CD14-positive monocyte (primary cell): ENCODE results near the gene TRAPPC5. TPM values are rescaled to one million over a fixed set of nuclear protein-coding genes. Genes with fewer than 3 reads are reported as not detected.

ENCODE experiments used
- DNase-seq, 3 donors: peaks; one replicate each; pipeline ENCODE4 v3.0.0-alpha.2; 2011 to 2022
- H2AFZ ChIP-seq: 2 replicates; pipeline ENCODE4 v1.6.0; 2012; ENCODE audit warnings: mild to moderate bottlenecking, low read depth, low read length, inconsistent platforms; ENCODE audit not compliant: insufficient read depth, poor library complexity, severe bottlenecking
- H3K27ac ChIP-seq, 2 donors: 1 replicate in 1 of 2; 2 replicates in 1 of 2; pipeline ENCODE4 v1.5.1; 2012 to 2013; ENCODE audit warnings: low read length in 2 of 2, control low read depth in 1 of 2, inconsistent platforms in 1 of 2, low read depth in 1 of 2, mild to moderate bottlenecking in 1 of 2
- H3K27me3 ChIP-seq, 2 donors: one replicate each; pipeline versions ENCODE4 v1.6.0 to v1.6.1; 2011 to 2013; ENCODE audit warnings: low read length in 2 of 2; ENCODE audit not compliant: control insufficient read depth in 2 of 2, insufficient read depth in 2 of 2
- H3K36me3 ChIP-seq, 2 donors: replicated peaks in 1 of 2; 1 replicate in 1 of 2; 2 replicates in 1 of 2; pipeline versions ENCODE4 v1.5.1 to v1.6.1; 2012 to 2013; ENCODE audit warnings: low read length in 2 of 2, control low read depth in 1 of 2, inconsistent platforms in 1 of 2, mild to moderate bottlenecking in 1 of 2; ENCODE audit not compliant: insufficient read depth in 2 of 2, control insufficient read depth in 1 of 2
- H3K4me1 ChIP-seq, 2 donors: 1 replicate in 1 of 2; 2 replicates in 1 of 2; pipeline versions ENCODE4 v1.5.1 to v1.6.1; 2012 to 2013; ENCODE audit warnings: low read length in 2 of 2, control low read depth in 1 of 2, inconsistent platforms in 1 of 2, mild to moderate bottlenecking in 1 of 2, moderate library complexity in 1 of 2; ENCODE audit not compliant: insufficient read depth in 2 of 2, control insufficient read depth in 1 of 2
- H3K4me2 ChIP-seq: replicated peaks from 2 replicates; pipeline ENCODE3; 2012; ENCODE audit warnings: low read length, moderate library complexity, mild to moderate bottlenecking; ENCODE audit not compliant: poor library complexity, severe bottlenecking; ENCODE audit errors: extremely low read depth
- H3K4me3 ChIP-seq, 3 experiments: fragments of 200-600 bp in 1 of 3; sonication (generic) in 1 of 3; replicated peaks in 1 of 3; 1 replicate in 2 of 3; 2 replicates in 1 of 3; pipeline ENCODE4 v1.5.1; 2011 to 2013; ENCODE audit warnings: low read length in 3 of 3, mild to moderate bottlenecking in 3 of 3, control low read depth in 2 of 3, low read depth in 2 of 3, inconsistent platforms in 1 of 3, moderate library complexity in 1 of 3
- H3K79me2 ChIP-seq: 2 replicates; pipeline ENCODE4 v1.6.0; 2012; ENCODE audit warnings: mild to moderate bottlenecking, control low read depth, inconsistent platforms, low read length, moderate library complexity; ENCODE audit not compliant: insufficient read depth
- H3K9ac ChIP-seq: 2 replicates; pipeline ENCODE4 v1.6.0; 2017; ENCODE audit warnings: low read length, mild to moderate bottlenecking; ENCODE audit not compliant: insufficient read depth, poor library complexity, severe bottlenecking
- H3K9me3 ChIP-seq, 2 donors: replicated peaks in 1 of 2; 1 replicate in 1 of 2; 2 replicates in 1 of 2; pipeline versions ENCODE4 v1.5.1 to v1.6.1; 2012 to 2013; ENCODE audit warnings: low read length in 2 of 2, control low read depth in 1 of 2; ENCODE audit not compliant: control insufficient read depth in 1 of 2, insufficient read depth in 1 of 2
- H4K20me1 ChIP-seq: 2 replicates; pipeline ENCODE4 v1.6.0; 2012; ENCODE audit warnings: mild to moderate bottlenecking, low read length, control low read depth, moderate library complexity; ENCODE audit not compliant: insufficient read depth
- H3K27ac Mint-ChIP-seq, 7 donors: one replicate each; pipeline ENCODE4 v1.8.0; 2020; ENCODE audit warnings: mild to moderate bottlenecking in 7 of 7, mixed read lengths in 7 of 7, moderate library complexity in 6 of 7, inconsistent platforms in 2 of 7
- H3K27me3 Mint-ChIP-seq, 3 donors: one replicate each; pipeline ENCODE4 v1.8.0; 2021 to 2022; ENCODE audit warnings: low read depth in 3 of 3, mild to moderate bottlenecking in 3 of 3, mixed read lengths in 3 of 3, moderate library complexity in 3 of 3, inconsistent platforms in 1 of 3
- H3K36me3 Mint-ChIP-seq, 2 donors: one replicate each; pipeline ENCODE4 v1.8.0; 2020; ENCODE audit warnings: mixed read lengths in 2 of 2, inconsistent platforms in 1 of 2, mild to moderate bottlenecking in 1 of 2
- H3K4me1 Mint-ChIP-seq: one replicate; pipeline ENCODE4 v1.8.0; 2020; ENCODE audit warnings: mild to moderate bottlenecking, mixed read lengths
- H3K4me3 Mint-ChIP-seq, 2 donors: one replicate each; pipeline ENCODE4 v1.8.0; 2020; ENCODE audit warnings: mild to moderate bottlenecking in 2 of 2, mixed read lengths in 2 of 2, moderate library complexity in 1 of 2
- H3K9me3 Mint-ChIP-seq, 7 donors: one replicate each; pipeline ENCODE4 v1.8.0; 2020 to 2022; ENCODE audit warnings: mixed read lengths in 7 of 7, mild to moderate bottlenecking in 6 of 7, moderate library complexity in 6 of 7, inconsistent platforms in 2 of 7
- CTCF ChIP-seq: fragments of 200-600 bp; IDR thresholded peaks from one replicate; pipeline ENCODE4 v1.8.0; 2022; ENCODE audit warnings: antibody characterized with exemption, mild to moderate bottlenecking
- WGBS: methylation state at CpG from one replicate; pipeline ENCODE4 v1.1.5; 2013; ENCODE audit warnings: missing lambda C conversion rate; ENCODE audit not compliant: insufficient coverage; 5-methylcytosine and 5-hydroxymethylcytosine counted together
- intact Hi-C, 2 donors: fragments of 100-400 bp; cut with micrococcal nuclease; formaldehyde crosslinking; loops; one replicate each; pipeline versions ENCODE4 v1.15.0 to v1.15.1; 2023
- polyA plus RNA-seq, 3 donors: library from polyadenylated mRNA; depleted of rRNA in 1 of 3; unstranded in 2 of 3; stranded (reverse) in 1 of 3; fragments of 300-500 nt in 2 of 3; fragments of >200 nt in 1 of 3; fragmentation: Illumina TruSeq in 2 of 3; gene quantifications; 1 replicate in 2 of 3; 2 replicates in 1 of 3; pipeline ENCODE4 v1.2.3, GENCODE V29; 2012 to 2021

TRAPPC5 gene
- polyA plus RNA-seq, 3 donors, result 126 to 449 (median 414) TPM

- Histone ChIP-seq H3K4me2 (peak overlapping the region; percentile 75), H3K79me2 (no peaks in the 10 kb centered on the region), H3K4me3 (peak overlapping the region in 1 of 3 experiments; percentile 67), H3K27ac (peak overlapping the region; percentile 92 to 98), H3K9me3 (no peaks in the 10 kb centered on the region), H2AFZ (peak overlapping the region; percentile 25), H4K20me1 (no peaks in the 10 kb centered on the region), H3K36me3 (no peaks in the 10 kb centered on the region), H3K27me3 (no peaks in the 10 kb centered on the region), H3K4me1 (peaks cover 84 to 88% of the 10 kb centered on the region in 2 donors), H3K9ac (peak overlapping the region; percentile 76)
- Mint-ChIP-seq H3K27me3 (peaks cover 0 to 6% (median 4%) of the 10 kb centered on the region in 3 donors), H3K27ac (peak overlapping the region; percentile 98 to 100 (median 99)), H3K36me3 (peaks cover 0 to 3% of the 10 kb centered on the region in 2 donors), H3K9me3 (no peaks in the 10 kb centered on the region), H3K4me1 (peaks cover 79% of the 10 kb centered on the region), H3K4me3 (peak overlapping the region; percentile 70 to 85)
- intact Hi-C loops, result loop anchor here in 1 of 2 donors (2.0 kb wide), 1 partner anchor 51 kb away; no protein-coding TSS in a partner anchor
- TF ChIP-seq CTCF, result no peak
- DNase-seq, result peak; percentile 91 to 95 (median 94)
- 2% methylated on average over 9 of the region's 24 CpGs for WGBS
These were observed 25.0 kb downstream of the TRAPPC5 start for GRCh38 chr19:7705387-7706187.

DNA sequence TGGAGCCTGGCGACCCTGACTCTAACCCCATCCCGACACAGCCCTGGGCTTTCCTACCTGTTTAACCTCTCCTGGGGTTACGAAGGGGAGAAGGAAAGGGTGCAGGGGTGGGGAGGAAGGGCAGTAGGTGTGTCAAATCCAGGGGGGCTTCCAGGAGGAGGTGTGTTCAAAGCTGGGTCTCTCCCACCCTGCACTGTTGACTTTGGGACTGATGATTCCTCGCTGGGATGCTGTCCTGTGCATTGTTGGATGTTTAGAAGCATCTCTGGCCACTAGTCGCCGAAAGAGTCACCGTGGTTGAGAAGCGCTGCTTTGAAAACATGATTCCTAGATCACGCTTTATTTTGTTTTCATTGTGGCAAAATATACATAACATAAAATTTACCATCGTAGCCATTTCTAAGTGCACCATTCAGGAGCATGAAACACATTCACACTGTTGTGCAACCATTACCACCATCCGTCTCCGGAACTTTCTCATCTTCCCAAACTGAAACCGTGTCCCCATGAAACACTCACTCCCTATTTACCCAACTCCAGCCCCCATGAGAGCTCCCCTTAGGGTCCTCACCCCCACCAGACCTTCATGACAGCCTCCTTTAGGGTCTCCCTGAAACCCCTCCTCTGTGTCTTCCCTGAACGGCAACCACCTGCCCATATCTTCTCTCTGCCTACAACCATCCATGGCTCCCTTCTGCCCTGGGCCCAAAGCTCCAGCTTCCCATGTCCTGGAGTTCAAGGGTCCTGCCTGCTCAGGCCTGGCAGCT lies 25.7 kb downstream of the TRAPPC5 start:
- no peaks in the 10 kb centered on the region for H4K20me1 ChIP-seq
- Mint-ChIP-seq H3K36me3 (peaks cover 0 to 3% of the 10 kb centered on the region in 2 donors), H3K27me3 (peaks cover 0 to 6% (median 4%) of the 10 kb centered on the region in 3 donors), H3K4me3 (peak overlapping the region; percentile 70 to 85), H3K9me3 (no peaks in the 10 kb centered on the region), H3K27ac (peak overlapping the region; percentile 98 to 100 (median 99)), H3K4me1 (peaks cover 81% of the 10 kb centered on the region)
- WGBS, result 11% methylated on average over 6 of the region's 14 CpGs
- H2AFZ ChIP-seq, result peak overlapping the region; percentile 73
- peak overlapping the region in 1 of 3 experiments; percentile 67 for H3K4me3 ChIP-seq
- TF ChIP-seq CTCF, result no peak
- H3K9me3 ChIP-seq, result no peaks in the 10 kb centered on the region
- DNase-seq, result peak; percentile 56 to 79 (median 76)
- no peaks in the 10 kb centered on the region for H3K36me3 ChIP-seq
- intact Hi-C loops, result loop anchor here in 1 of 2 donors (2.0 kb wide), 1 partner anchor 52 kb away; no protein-coding TSS in a partner anchor
- H3K27me3 ChIP-seq, result no peaks in the 10 kb centered on the region
- H3K27ac ChIP-seq, result peak overlapping the region; percentile 92 to 98
- no peaks in the 10 kb centered on the region for H3K79me2 ChIP-seq
- H3K4me1 ChIP-seq, result peaks cover 87 to 90% of the 10 kb centered on the region in 2 donors
- peak overlapping the region; percentile 76 for H3K9ac ChIP-seq
- peak overlapping the region; percentile 75 for H3K4me2 ChIP-seq
